ENCODE results near the gene BEGAIN. TPM values are rescaled to one million over a fixed set of nuclear protein-coding genes. Genes with fewer than 3 reads are reported as not detected.
A peak's percentile ranks its signal among the peaks of the same experiment; 100 is the strongest.

BEGAIN gene
- total and polyA plus RNA-seq, 9 donors, result 0.35 to 11.0 (median 4.6) TPM

DNA sequence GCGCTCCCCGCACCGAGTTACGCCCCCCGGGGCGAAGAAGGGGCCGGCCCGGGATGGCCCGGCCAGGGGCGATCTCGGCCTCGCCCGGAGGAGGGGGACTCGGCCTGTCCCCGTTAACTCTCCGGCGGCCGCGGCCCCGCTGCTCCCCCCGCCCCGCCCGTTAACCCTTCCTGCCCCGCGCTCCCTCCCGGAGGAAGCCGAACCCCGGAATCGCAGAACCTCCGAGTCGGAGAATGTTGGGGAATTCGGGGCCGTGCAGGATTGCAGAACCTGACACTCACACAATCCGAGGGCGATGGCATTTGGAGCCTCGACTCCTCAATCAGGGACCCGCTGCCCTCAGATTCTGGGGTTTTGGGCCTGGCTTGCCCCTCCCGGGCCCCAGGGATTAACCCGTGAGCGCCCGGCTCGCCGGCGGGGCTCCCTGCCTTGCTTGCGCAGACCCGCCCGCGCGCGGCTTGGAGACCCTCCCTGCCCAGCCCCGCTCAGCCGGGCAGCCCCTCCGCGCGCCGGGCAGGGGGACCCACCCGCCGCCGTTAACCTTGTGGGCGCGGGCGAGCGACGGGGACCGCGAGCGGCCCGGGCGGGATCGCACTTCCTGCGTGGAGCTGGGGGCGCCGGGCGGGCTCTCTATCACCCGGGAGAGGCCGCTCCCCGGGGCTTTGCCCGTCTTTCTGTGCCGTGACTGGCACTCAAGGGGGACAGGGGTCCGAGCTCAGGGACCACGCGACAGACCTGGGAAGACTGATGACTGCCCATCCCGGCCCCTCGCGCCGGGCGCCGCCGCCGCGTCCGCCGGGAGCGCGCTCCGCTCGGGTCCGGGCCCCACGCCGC is 18.8 kb downstream of the BEGAIN start:
- no peak for TF ChIP-seq POLR2A (IDR thresholded peaks at IDR 0.05)
- no peak for TF ChIP-seq EP300 (IDR thresholded peaks at IDR 0.05)
- TF ChIP-seq, protein P1, sequence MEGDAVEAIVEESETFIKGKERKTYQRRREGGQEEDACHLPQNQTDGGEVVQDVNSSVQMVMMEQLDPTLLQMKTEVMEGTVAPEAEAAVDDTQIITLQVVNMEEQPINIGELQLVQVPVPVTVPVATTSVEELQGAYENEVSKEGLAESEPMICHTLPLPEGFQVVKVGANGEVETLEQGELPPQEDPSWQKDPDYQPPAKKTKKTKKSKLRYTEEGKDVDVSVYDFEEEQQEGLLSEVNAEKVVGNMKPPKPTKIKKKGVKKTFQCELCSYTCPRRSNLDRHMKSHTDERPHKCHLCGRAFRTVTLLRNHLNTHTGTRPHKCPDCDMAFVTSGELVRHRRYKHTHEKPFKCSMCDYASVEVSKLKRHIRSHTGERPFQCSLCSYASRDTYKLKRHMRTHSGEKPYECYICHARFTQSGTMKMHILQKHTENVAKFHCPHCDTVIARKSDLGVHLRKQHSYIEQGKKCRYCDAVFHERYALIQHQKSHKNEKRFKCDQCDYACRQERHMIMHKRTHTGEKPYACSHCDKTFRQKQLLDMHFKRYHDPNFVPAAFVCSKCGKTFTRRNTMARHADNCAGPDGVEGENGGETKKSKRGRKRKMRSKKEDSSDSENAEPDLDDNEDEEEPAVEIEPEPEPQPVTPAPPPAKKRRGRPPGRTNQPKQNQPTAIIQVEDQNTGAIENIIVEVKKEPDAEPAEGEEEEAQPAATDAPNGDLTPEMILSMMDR (IDR thresholded peaks at IDR 0.05), result no peak
- intact Hi-C loops (cut with DNase I), result no loop called here
- H3K9me3 ChIP-seq, result no peaks in the 10 kb centered on the region
- H3K27ac ChIP-seq, result no peak overlapping the region
- DNase-seq, result no peak
- 1% methylated on average over 64 to 100 of the region's 100 CpGs for WGBS, 3 donors
- H3K27me3 ChIP-seq, result no peaks in the 10 kb centered on the region
- no peaks in the 10 kb centered on the region for H3K36me3 ChIP-seq
- no peaks in the 10 kb centered on the region for H3K4me1 ChIP-seq (ENCODE audit: insufficient read depth)
- peak overlapping the region; percentile 47 for H3K4me3 ChIP-seq

DNA sequence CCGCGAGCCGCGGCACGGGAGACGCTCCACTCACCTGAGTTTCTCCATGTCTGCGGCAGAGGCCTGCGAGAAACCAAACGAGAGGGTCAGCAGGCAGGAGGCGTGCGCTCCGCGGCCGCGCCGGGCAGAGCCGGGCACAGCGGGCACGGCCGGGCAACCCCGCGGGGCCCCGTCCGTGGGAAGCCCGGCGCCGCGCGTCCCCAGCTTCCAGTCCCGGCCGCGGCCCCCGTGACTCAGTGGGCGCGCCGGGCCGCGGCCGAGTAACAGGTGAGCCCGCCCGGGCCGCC is 19.4 kb downstream of the BEGAIN start:
- Histone ChIP-seq H3K4me3 (peak overlapping the region; percentile 47), H3K27ac (no peak overlapping the region), H3K27me3 (no peaks in the 10 kb centered on the region), H3K36me3 (no peaks in the 10 kb centered on the region), H3K4me1 (ENCODE audit: insufficient read depth) (no peaks in the 10 kb centered on the region), H3K9me3 (no peaks in the 10 kb centered on the region)
- DNase-seq, result no peak
- 1 to 2% (median 1%) methylated on average over 24 to 42 of the region's 42 CpGs for WGBS, 3 donors
- TF ChIP-seq POLR2A (IDR thresholded peaks at IDR 0.05) (no peak), EP300 (IDR thresholded peaks at IDR 0.05) (no peak)
- TF ChIP-seq, protein P1 (IDR thresholded peaks at IDR 0.05), result no peak
- intact Hi-C loops (cut with DNase I), result no loop called here

DNA sequence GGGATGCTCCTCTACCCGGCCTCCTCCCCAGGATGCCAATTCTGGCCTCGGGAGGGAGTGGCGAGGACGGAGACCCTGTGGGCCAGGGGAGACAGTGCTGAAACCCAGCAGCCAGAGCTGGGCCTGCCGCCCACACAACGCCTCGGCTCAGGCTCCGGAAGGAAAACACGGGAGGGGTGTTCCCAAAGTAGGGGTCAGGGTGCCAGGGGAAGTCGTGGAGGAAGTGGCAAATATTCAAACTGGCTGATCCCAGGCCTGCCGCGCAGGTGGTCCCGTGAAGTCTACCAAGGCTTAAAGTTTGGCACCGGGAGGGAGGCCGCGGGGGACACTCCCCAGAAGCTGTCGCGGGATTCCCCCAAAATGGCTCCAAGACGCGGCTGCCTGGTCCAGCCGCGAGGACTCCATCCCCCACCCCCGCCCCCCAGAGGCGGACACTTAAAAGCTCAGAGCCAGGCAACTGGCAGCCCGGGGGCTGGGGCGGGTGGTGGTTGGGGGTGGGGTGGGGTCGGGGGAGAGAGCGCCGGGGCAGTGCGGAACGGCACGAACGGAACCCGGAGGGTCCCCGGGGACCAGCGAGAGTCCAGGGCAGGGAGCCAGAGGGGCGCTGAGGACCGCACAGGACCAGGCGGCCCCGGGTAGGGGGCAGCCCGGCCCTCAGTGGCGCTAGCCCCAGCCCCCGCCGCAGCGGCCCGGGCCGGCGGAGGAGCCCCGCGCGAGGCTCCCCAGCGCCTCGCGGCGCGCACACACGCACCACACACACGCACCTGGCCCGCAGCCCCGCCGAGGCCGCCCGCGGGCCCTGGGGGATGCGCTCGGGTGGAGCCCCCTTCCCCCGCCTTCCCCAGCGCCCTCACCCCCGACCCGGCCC is 20.0 kb downstream of the BEGAIN start:
- H3K27ac ChIP-seq, result no peak overlapping the region
- peak in 2 of 5 donors; percentile 48 to 53 for DNase-seq
- no peaks in the 10 kb centered on the region for H3K27me3 ChIP-seq
- no peaks in the 10 kb centered on the region for H3K36me3 ChIP-seq
- H3K9me3 ChIP-seq, result no peaks in the 10 kb centered on the region
- H3K4me1 ChIP-seq (ENCODE audit: insufficient read depth), result no peaks in the 10 kb centered on the region
- TF ChIP-seq POLR2A (IDR thresholded peaks at IDR 0.05), result no peak
- TF ChIP-seq, protein P1 (IDR thresholded peaks at IDR 0.05), result no peak
- TF ChIP-seq EP300 (IDR thresholded peaks at IDR 0.05), result no peak
- intact Hi-C loops (cut with DNase I), result no loop called here
- 3 to 4% (median 4%) methylated on average over 50 to 70 of the region's 70 CpGs for WGBS, 3 donors
- peak overlapping the region; percentile 47 for H3K4me3 ChIP-seq

DNA sequence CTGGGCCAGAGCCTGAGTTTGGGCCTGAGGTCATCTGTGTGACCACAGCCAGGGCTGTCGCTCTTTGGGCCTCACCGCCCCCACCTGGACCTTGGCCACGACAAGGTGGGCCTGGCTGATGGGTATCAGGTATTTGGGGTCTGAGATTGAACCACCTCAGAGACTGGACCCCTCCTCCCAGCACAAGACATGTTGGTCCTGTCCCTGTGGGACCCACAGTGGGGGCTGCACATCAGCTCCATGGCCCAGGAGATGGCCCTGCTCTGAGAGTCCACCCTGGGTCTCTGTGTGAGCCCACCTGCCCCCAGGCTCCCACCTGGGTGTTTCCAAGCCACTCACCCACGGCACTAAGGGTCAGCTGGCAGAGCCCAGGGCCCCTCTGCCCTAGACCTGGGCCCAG is 20.6 kb downstream of the BEGAIN start:
- DNase-seq, result no peak
- TF ChIP-seq, protein P1 (IDR thresholded peaks at IDR 0.05), result no peak
- TF ChIP-seq EP300 (IDR thresholded peaks at IDR 0.05) (no peak), POLR2A (IDR thresholded peaks at IDR 0.05) (no peak)
- Histone ChIP-seq H3K27me3 (no peaks in the 10 kb centered on the region), H3K4me1 (ENCODE audit: insufficient read depth) (no peaks in the 10 kb centered on the region), H3K4me3 (peak overlapping the region; percentile 47), H3K36me3 (no peaks in the 10 kb centered on the region), H3K27ac (no peak overlapping the region), H3K9me3 (no peaks in the 10 kb centered on the region)
- 63 to 83% (median 81%) methylated on average over 4 of the region's 4 CpGs for WGBS, 3 donors
- intact Hi-C loops (cut with DNase I), result no loop called here

All from ovary (tissue), 9 donors.